Gastrocnemius medialis (tissue), 4 donors: ENCODE measurements around the gene ZNF853. TPM values are rescaled to one million over a fixed set of nuclear protein-coding genes. Genes with fewer than 3 reads are reported as not detected.

ENCODE experiments used
- ATAC-seq, 2 donors: fragments of 150-250 bp; one replicate each; pipeline ENCODE4 v1.9.1; 2016
- DNase-seq, 2 donors: peaks; one replicate each; pipeline ENCODE4 v3.0.0-alpha.2; 2019
- H3K27ac ChIP-seq, 4 donors: fragments of 200-600 bp; sonication (generic); 1 replicate in 1 of 4; 2 replicates in 3 of 4; pipeline ENCODE4 v1.5.1; 2016 to 2018; ENCODE audit warnings: mild to moderate bottlenecking in 2 of 4, moderate library complexity in 1 of 4
- H3K27me3 ChIP-seq, 3 donors: fragments of 200-600 bp; sonication (generic) in 2 of 3; 1 replicate in 1 of 3; 2 replicates in 2 of 3; pipeline versions ENCODE4 v1.5.1 to v1.6.0; 2016 to 2019; ENCODE audit warnings: mild to moderate bottlenecking in 1 of 3, moderate library complexity in 1 of 3
- H3K36me3 ChIP-seq, 2 donors: fragments of 200-600 bp; sonication (generic) in 1 of 2; one replicate each; pipeline ENCODE4 v1.5.1; 2017 to 2018
- H3K4me1 ChIP-seq, 2 donors: fragments of 200-600 bp; sonication (generic) in 1 of 2; one replicate each; pipeline ENCODE4 v1.5.1; 2016 to 2017; ENCODE audit warnings: mild to moderate bottlenecking in 2 of 2
- H3K4me3 ChIP-seq, 4 donors: fragments of 200-600 bp; sonication (generic) in 3 of 4; 1 replicate in 1 of 4; 2 replicates in 3 of 4; pipeline ENCODE4 v1.5.1; 2016 to 2019; ENCODE audit warnings: mild to moderate bottlenecking in 2 of 4
- H3K9me3 ChIP-seq, 3 donors: fragments of 200-600 bp; sonication (generic) in 2 of 3; 1 replicate in 1 of 3; 2 replicates in 2 of 3; pipeline ENCODE4 v1.5.1; 2016 to 2019
- CTCF ChIP-seq, 5 experiments: fragments of 450-650 bp in 3 of 5; fragments of 200-600 bp in 2 of 5; sonication (generic) in 2 of 5; IDR thresholded peaks in 4 of 5; conservative IDR thresholded peaks in 1 of 5; 1 replicate in 4 of 5; 2 replicates in 1 of 5; pipeline ENCODE4 v1.5.1; 2016 to 2019; ENCODE audit warnings: antibody characterized with exemption in 5 of 5, mild to moderate bottlenecking in 3 of 5, moderate library complexity in 3 of 5
- POLR2A ChIP-seq, 2 donors: fragments of 450-650 bp; IDR thresholded peaks; one replicate each; pipeline ENCODE4 v1.6.1; 2017; ENCODE audit warnings: antibody characterized with exemption in 2 of 2, mild to moderate bottlenecking in 2 of 2, moderate library complexity in 2 of 2
- in situ Hi-C, 4 donors: fragments of 200-750 bp; cut with MboI; loops; one replicate each; pipeline versions ENCODE4 v1.15.0 to v1.8.0; 2017; ENCODE audit warnings: low sequenced_read_pairs in 4 of 4
- intact Hi-C: fragments of 100-400 bp; cut with DNase I; formaldehyde crosslinking; loops from one replicate; pipeline ENCODE4 v1.15.1; 2023; ENCODE audit warnings: low total_unique reads
- total RNA-seq, 4 donors: library from RNA; depleted of rRNA; stranded (reverse); fragments of >200 nt; gene quantifications; one replicate each; pipeline versions ENCODE4 v1.1.0 to v1.2.3, GENCODE V29; 2016

ZNF853 gene
- total RNA-seq, 4 donors from 2014 or later, result 9.5 to 21.6 (median 13.0) TPM

- intact Hi-C loops, result loop anchor here (5.0 kb wide), 1 partner anchor 48 kb away; the partner anchor contains the start of gene ZNF316
- in situ Hi-C loops, result no loop called here
- H3K4me3 ChIP-seq, result peak overlapping the region; percentile 42 to 78 (median 66)
- TF ChIP-seq CTCF (IDR thresholded peaks at IDR 0.05 in 4 of 5, conservative IDR thresholded peaks at IDR 0.05 in 1 of 5) (no peak), POLR2A (IDR thresholded peaks at IDR 0.05) (no peak)
- peaks cover 0 to 68% of the 10 kb centered on the region in 2 donors for H3K36me3 ChIP-seq
- DNase-seq, result no peak
- H3K27ac ChIP-seq, result peak overlapping the region; percentile 46 to 90 (median 76)
- peaks cover 14 to 15% of the 10 kb centered on the region in 2 donors for H3K4me1 ChIP-seq
- no peaks in the 10 kb centered on the region for H3K9me3 ChIP-seq
- no peaks in the 10 kb centered on the region for H3K27me3 ChIP-seq
- no peak for ATAC-seq
Measured at GRCh38 chr7:6589151-6589828, 26.1 kb upstream of the ZNF853 start.

- intact Hi-C loops, result loop anchor here (1.0 to 5.0 kb wide), 4 partner anchors 13 to 1707 kb away; partner anchors contain the start of genes ZDHHC4, ZNF12 and ZNF316
- TF ChIP-seq POLR2A (IDR thresholded peaks at IDR 0.05) (peak; percentile 80 to 85), CTCF (IDR thresholded peaks at IDR 0.05 in 4 of 5, conservative IDR thresholded peaks at IDR 0.05 in 1 of 5) (peak; percentile 52 to 99 (median 98))
Measured at GRCh38 chr7:6589829-6590644, 25.4 kb upstream of the ZNF853 start, which contains the start of gene INTS15. INTS15 (plus strand) TSS chr7:6590021; CDS start chr7:6590284, 263 bp downstream.

GRCh38 chr7:6590645-6591110 is 24.7 kb upstream of the ZNF853 start:
- Histone ChIP-seq H3K36me3 (peaks cover 0 to 68% of the 10 kb centered on the region in 2 donors), H3K9me3 (no peaks in the 10 kb centered on the region), H3K4me3 (peak overlapping the region; percentile 71 to 90 (median 82)), H3K4me1 (peaks cover 14 to 15% of the 10 kb centered on the region in 2 donors), H3K27me3 (no peaks in the 10 kb centered on the region), H3K27ac (peak overlapping the region; percentile 68 to 90 (median 82))
- intact Hi-C loops, result loop anchor here (1.0 to 5.0 kb wide), 3 partner anchors 13 to 1707 kb away; partner anchors contain the start of genes ZDHHC4 and ZNF12
- no peak for TF ChIP-seq POLR2A (IDR thresholded peaks at IDR 0.05)
- no peak for TF ChIP-seq CTCF (IDR thresholded peaks at IDR 0.05 in 4 of 5, conservative IDR thresholded peaks at IDR 0.05 in 1 of 5)
- in situ Hi-C loops, result no loop called here
- DNase-seq (no peak), ATAC-seq (peak in 1 of 2 donors; percentile 28)

More at GRCh38 chr7:6589829-6590644, 25.4 kb upstream of the ZNF853 start, which contains the start of gene INTS15:
- peak within 1 kb of the TSS; percentile 68 to 90 (median 82) for H3K27ac ChIP-seq
- peaks cover 14 to 15% of the 10 kb centered on the region in 2 donors for H3K4me1 ChIP-seq
- peak; percentile 89 to 92 for ATAC-seq
- no peaks in the 10 kb centered on the region for H3K9me3 ChIP-seq
- H3K27me3 ChIP-seq, result no peaks in the 10 kb centered on the region
- peak within 1 kb of the TSS; percentile 71 to 90 (median 82) for H3K4me3 ChIP-seq
- H3K36me3 ChIP-seq, result peaks cover 0 to 68% of the 10 kb centered on the region in 2 donors
- in situ Hi-C loops, result no loop called here
- peak; percentile 18 to 50 for DNase-seq

GRCh38 chr7:6600093-6600492 is 15.3 kb upstream of the ZNF853 start:
- Histone ChIP-seq H3K9me3 (no peaks in the 10 kb centered on the region), H3K27me3 (no peaks in the 10 kb centered on the region), H3K27ac (no peak overlapping the region), H3K4me1 (no peaks in the 10 kb centered on the region), H3K4me3 (no peak overlapping the region), H3K36me3 (peaks cover 0 to 84% of the 10 kb centered on the region in 2 donors)
- TF ChIP-seq POLR2A (IDR thresholded peaks at IDR 0.05) (no peak), CTCF (IDR thresholded peaks at IDR 0.05 in 4 of 5, conservative IDR thresholded peaks at IDR 0.05 in 1 of 5) (no peak)
- DNase-seq (no peak), ATAC-seq (no peak)
- in situ Hi-C loops, result no loop called here
- intact Hi-C loops, result no loop called here
